MM.1S (cell line): ENCODE results near the gene BICRAL.

Experiments used
- EZH2 ChIP-seq: fragments of 300-600 bp; sonication (generic); optimal IDR thresholded peaks from 2 replicates; pipeline ENCODE3; 2017; ENCODE audit warnings: low read depth, mild to moderate bottlenecking, antibody characterized with exemption, low read length, mixed read lengths
- TF ChIP-seq, protein P1 (sequence below): fragments of 300-600 bp; sonication (generic); IDR thresholded peaks from 2 replicates; pipeline ENCODE4 v1.5.1; 2016; ENCODE audit warnings: antibody characterized with exemption, low read length, mixed read lengths

DNA sequence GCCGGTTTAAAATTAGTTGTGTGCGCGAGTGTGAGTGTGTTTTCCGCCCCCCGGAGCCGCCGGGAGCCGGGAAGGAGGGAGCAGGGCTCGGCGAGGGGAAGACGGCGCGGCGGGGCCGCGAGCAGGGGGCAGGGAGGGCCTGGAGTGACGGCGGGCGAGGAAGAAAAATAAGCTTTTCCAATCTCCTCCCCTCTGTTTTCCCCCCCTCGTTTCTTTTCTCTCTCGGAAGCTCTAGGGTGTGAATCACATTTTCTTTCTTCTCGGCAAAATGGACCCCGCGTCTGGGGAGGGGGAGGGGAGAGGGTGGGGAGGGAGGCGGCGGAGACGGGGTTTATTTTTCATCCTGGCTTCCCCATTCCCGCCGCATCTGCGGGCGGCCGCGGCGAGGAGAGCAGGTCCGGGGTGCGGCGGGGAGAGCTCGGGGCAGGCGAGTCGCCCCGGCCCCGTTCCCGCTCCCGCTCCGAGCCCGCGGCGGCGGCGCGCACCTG is 881 bp downstream of the BICRAL start:
- TF ChIP-seq EZH2, result no peak
- TF ChIP-seq, protein P1, sequence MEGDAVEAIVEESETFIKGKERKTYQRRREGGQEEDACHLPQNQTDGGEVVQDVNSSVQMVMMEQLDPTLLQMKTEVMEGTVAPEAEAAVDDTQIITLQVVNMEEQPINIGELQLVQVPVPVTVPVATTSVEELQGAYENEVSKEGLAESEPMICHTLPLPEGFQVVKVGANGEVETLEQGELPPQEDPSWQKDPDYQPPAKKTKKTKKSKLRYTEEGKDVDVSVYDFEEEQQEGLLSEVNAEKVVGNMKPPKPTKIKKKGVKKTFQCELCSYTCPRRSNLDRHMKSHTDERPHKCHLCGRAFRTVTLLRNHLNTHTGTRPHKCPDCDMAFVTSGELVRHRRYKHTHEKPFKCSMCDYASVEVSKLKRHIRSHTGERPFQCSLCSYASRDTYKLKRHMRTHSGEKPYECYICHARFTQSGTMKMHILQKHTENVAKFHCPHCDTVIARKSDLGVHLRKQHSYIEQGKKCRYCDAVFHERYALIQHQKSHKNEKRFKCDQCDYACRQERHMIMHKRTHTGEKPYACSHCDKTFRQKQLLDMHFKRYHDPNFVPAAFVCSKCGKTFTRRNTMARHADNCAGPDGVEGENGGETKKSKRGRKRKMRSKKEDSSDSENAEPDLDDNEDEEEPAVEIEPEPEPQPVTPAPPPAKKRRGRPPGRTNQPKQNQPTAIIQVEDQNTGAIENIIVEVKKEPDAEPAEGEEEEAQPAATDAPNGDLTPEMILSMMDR, result no peak
